Measurements from ENCODE around the gene TMPRSS4.

Gene TMPRSS4

DNA sequence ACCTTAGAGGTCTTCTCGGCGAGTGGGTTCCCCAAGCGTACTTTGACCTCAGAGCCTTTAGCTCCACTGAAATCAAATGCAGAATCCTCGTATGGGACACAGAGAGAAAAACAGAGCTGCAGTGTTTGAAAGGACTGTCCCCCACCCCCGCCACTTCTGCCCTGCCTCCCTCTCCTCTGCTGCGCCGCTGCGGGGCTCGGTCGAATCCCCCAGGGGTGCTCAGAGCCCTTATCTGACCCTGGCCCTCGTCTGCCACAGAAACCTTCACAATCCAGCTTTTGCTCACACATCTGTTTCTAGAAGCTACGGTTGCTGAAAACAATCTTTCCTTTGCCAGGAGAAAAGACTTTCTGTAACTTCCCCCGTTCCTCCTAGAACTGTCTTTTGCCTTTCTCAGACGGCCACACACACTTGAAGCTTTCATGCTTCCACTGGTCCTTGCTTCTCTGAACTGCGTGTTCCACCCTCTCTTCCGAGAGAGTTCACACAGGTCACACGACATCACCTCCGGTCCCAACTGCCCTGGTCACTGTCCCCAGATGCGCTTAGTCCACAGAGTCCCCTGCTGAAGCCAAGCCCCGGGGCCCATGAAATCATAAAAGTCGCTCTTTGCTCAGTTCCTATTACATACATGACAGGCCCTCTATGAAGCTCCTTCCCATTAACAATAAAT lies 6.1 kb downstream of the TMPRSS4 start:
- H3F3A ChIP-seq (ENCODE audit: low read depth), result no peaks in the 10 kb centered on the region
- H2AFZ ChIP-seq (ENCODE audit: low read length), result no peak overlapping the region
- no peak overlapping the region for H3K9ac ChIP-seq (ENCODE audit: low read depth, low read length, poor library complexity, severe bottlenecking)
- no peaks in the 10 kb centered on the region for H3K9me2 ChIP-seq (replicated peaks; ENCODE audit: low read depth, low read length)
- no peaks in the 10 kb centered on the region for H3K36me3 ChIP-seq (ENCODE audit: insufficient read depth, low read length)
- H4K20me1 ChIP-seq (ENCODE audit: insufficient read depth, low read length, poor library complexity, severe bottlenecking), result no peaks in the 10 kb centered on the region
- H3K79me2 ChIP-seq (ENCODE audit: insufficient read depth, low read length), result no peaks in the 10 kb centered on the region
- H3K9me3 ChIP-seq (ENCODE audit: insufficient read depth, low read depth, low read length), result peaks cover 7% of the 10 kb centered on the region; the same call in 1 of the 2 replicates
- no peak overlapping the region for H3K4me2 ChIP-seq (ENCODE audit: low read depth, low read length, poor library complexity, severe bottlenecking)
- no peak overlapping the region for H3K4me3 ChIP-seq (ENCODE audit: low read length, poor library complexity, severe bottlenecking)
- no peak for TF ChIP-seq EZH2phosphoT487 (IDR thresholded peaks at IDR 0.05; ENCODE audit: borderline replicate concordance)
- TF ChIP-seq, protein P1, sequence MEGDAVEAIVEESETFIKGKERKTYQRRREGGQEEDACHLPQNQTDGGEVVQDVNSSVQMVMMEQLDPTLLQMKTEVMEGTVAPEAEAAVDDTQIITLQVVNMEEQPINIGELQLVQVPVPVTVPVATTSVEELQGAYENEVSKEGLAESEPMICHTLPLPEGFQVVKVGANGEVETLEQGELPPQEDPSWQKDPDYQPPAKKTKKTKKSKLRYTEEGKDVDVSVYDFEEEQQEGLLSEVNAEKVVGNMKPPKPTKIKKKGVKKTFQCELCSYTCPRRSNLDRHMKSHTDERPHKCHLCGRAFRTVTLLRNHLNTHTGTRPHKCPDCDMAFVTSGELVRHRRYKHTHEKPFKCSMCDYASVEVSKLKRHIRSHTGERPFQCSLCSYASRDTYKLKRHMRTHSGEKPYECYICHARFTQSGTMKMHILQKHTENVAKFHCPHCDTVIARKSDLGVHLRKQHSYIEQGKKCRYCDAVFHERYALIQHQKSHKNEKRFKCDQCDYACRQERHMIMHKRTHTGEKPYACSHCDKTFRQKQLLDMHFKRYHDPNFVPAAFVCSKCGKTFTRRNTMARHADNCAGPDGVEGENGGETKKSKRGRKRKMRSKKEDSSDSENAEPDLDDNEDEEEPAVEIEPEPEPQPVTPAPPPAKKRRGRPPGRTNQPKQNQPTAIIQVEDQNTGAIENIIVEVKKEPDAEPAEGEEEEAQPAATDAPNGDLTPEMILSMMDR (conservative IDR thresholded peaks at IDR 0.05; ENCODE audit: low read length), result no peak
- peaks cover 14% of the 10 kb centered on the region for H3K4me1 ChIP-seq (ENCODE audit: insufficient read depth, low read length, poor library complexity, severe bottlenecking)
- no peaks in the 10 kb centered on the region for H3K27me3 ChIP-seq (ENCODE audit: insufficient read depth, low read length, poor library complexity, severe bottlenecking)

DNA sequence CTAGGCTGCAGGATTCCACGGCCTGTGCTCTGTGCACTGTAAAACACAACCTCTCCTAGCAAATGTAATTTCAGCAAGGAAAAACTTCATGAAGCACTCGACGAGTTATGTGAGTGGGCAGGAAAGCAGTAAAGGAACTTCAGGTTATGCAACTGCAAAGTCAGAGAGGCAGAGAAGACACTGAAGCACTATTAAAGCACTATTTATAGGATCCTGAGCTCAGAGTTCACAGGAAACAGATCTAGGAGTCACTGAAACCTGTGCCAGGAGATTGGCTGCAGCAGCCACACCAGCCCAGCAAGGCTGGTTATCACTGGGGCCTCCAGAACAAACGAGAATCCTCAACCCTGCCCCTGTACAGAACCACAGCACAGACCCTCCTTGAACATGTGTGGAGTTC lies 7.4 kb downstream of the TMPRSS4 start:
- H3K27me3 ChIP-seq (ENCODE audit: insufficient read depth, low read length, poor library complexity, severe bottlenecking), result no peaks in the 10 kb centered on the region
- peaks cover 7% of the 10 kb centered on the region; the same call in 1 of the 2 replicates for H3K9me3 ChIP-seq (ENCODE audit: insufficient read depth, low read depth, low read length)
- no peak for TF ChIP-seq EZH2phosphoT487 (IDR thresholded peaks at IDR 0.05; ENCODE audit: borderline replicate concordance)
- TF ChIP-seq, protein P1 (conservative IDR thresholded peaks at IDR 0.05; ENCODE audit: low read length), result no peak
- H3F3A ChIP-seq (ENCODE audit: low read depth), result no peaks in the 10 kb centered on the region
- H3K9me2 ChIP-seq (replicated peaks; ENCODE audit: low read depth, low read length), result no peaks in the 10 kb centered on the region
- H3K4me1 ChIP-seq (ENCODE audit: insufficient read depth, low read length, poor library complexity, severe bottlenecking), result peaks cover 14% of the 10 kb centered on the region
- H2AFZ ChIP-seq (ENCODE audit: low read length), result peak overlapping the region; percentile 71
- peak overlapping the region; percentile 31 for H3K9ac ChIP-seq (ENCODE audit: low read depth, low read length, poor library complexity, severe bottlenecking)
- peak overlapping the region; percentile 66 for H3K4me2 ChIP-seq (ENCODE audit: low read depth, low read length, poor library complexity, severe bottlenecking)
- no peaks in the 10 kb centered on the region for H4K20me1 ChIP-seq (ENCODE audit: insufficient read depth, low read length, poor library complexity, severe bottlenecking)
- no peaks in the 10 kb centered on the region for H3K79me2 ChIP-seq (ENCODE audit: insufficient read depth, low read length)
- peak overlapping the region; percentile 32 for H3K4me3 ChIP-seq (ENCODE audit: low read length, poor library complexity, severe bottlenecking)
- H3K36me3 ChIP-seq (ENCODE audit: insufficient read depth, low read length), result no peaks in the 10 kb centered on the region

DNA sequence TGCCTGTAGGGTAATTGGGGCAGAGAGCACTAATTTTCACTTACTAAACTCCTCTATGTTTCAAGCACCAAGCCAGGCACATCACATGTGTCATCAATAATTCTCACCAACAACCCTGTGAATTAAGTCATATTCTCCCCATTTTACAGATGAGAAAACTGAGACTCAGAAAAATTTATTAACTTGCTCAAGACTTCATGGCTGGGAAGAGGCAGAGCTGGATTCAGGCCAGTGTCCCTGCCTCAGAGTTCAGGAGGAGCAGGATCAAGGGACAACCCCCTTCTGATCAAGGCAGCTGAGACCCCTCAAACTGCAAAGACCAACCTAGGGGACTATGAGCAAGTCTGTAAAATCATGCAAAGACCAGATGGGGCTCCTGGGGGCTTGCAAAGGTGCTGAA lies 7.8 kb downstream of the TMPRSS4 start:
- H4K20me1 ChIP-seq (ENCODE audit: insufficient read depth, low read length, poor library complexity, severe bottlenecking), result no peaks in the 10 kb centered on the region
- H3F3A ChIP-seq (ENCODE audit: low read depth), result no peaks in the 10 kb centered on the region
- H3K27me3 ChIP-seq (ENCODE audit: insufficient read depth, low read length, poor library complexity, severe bottlenecking), result no peaks in the 10 kb centered on the region
- no peak overlapping the region for H3K4me3 ChIP-seq (ENCODE audit: low read length, poor library complexity, severe bottlenecking)
- TF ChIP-seq, protein P1 (conservative IDR thresholded peaks at IDR 0.05; ENCODE audit: low read length), result no peak
- no peak for TF ChIP-seq EZH2phosphoT487 (IDR thresholded peaks at IDR 0.05; ENCODE audit: borderline replicate concordance)
- no peaks in the 10 kb centered on the region for H3K9me2 ChIP-seq (replicated peaks; ENCODE audit: low read depth, low read length)
- H3K4me2 ChIP-seq (ENCODE audit: low read depth, low read length, poor library complexity, severe bottlenecking), result peak overlapping the region; percentile 66
- H3K4me1 ChIP-seq (ENCODE audit: insufficient read depth, low read length, poor library complexity, severe bottlenecking), result peaks cover 14% of the 10 kb centered on the region
- no peaks in the 10 kb centered on the region for H3K79me2 ChIP-seq (ENCODE audit: insufficient read depth, low read length)
- peak overlapping the region; percentile 71; the same call in 1 of the 2 replicates for H2AFZ ChIP-seq (ENCODE audit: low read length)
- no peak overlapping the region for H3K9ac ChIP-seq (ENCODE audit: low read depth, low read length, poor library complexity, severe bottlenecking)
- peaks cover 7% of the 10 kb centered on the region; the same call in 1 of the 2 replicates for H3K9me3 ChIP-seq (ENCODE audit: insufficient read depth, low read depth, low read length)
- no peaks in the 10 kb centered on the region for H3K36me3 ChIP-seq (ENCODE audit: insufficient read depth, low read length)
